ENCODE results near the gene RPL29. TPM values are rescaled to one million over a fixed set of nuclear protein-coding genes. Genes with fewer than 3 reads are reported as not detected.
A peak's percentile ranks its signal among the peaks of the same experiment; 100 is the strongest.
"Not testable (repeated sequence)": the region's sequence is repeated elsewhere in the genome, so short reads cannot be mapped to it uniquely, and the experiment has no call there.

The RPL29 gene
- polyA plus RNA-seq, 3 donors: 1,559 to 1,800 (median 1,682) TPM

DNA sequence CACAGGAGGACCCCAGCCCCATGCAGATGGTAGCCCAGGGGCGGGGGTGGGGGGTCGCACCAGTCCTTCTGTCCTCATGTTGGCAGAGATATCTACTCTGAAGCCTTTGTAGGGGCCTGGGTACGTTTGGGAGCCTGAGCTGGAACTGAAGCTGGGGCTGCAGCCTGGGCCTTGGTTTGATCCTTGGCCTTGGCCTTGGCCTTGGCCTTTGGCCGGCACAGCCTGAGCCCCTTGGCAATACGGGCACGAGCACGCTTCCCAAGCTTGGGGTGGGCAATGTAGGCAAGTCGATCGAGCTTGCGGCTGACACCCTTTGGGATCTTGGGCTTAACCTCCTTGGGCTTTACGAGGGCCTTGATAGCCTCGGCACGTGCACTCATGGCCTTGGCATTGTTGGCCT, 2.0 kb downstream of the RPL29 start:
- not testable (repeated sequence) for DNase-seq (ENCODE audit: extremely low read depth in 1 of 11, low read depth in 9 of 11, low spot score in 4 of 11)

- no peak for DNase-seq (ENCODE audit: extremely low read depth in 1 of 11, low read depth in 9 of 11, low spot score in 4 of 11)
These were observed 3.5 kb downstream of the RPL29 start for GRCh38 chr3:51992017-51992682.

GRCh38 chr3:51990501-51990971, 5.2 kb downstream of the RPL29 start:
- not testable (repeated sequence) for DNase-seq (ENCODE audit: extremely low read depth in 1 of 11, low read depth in 9 of 11, low spot score in 4 of 11)

DNA sequence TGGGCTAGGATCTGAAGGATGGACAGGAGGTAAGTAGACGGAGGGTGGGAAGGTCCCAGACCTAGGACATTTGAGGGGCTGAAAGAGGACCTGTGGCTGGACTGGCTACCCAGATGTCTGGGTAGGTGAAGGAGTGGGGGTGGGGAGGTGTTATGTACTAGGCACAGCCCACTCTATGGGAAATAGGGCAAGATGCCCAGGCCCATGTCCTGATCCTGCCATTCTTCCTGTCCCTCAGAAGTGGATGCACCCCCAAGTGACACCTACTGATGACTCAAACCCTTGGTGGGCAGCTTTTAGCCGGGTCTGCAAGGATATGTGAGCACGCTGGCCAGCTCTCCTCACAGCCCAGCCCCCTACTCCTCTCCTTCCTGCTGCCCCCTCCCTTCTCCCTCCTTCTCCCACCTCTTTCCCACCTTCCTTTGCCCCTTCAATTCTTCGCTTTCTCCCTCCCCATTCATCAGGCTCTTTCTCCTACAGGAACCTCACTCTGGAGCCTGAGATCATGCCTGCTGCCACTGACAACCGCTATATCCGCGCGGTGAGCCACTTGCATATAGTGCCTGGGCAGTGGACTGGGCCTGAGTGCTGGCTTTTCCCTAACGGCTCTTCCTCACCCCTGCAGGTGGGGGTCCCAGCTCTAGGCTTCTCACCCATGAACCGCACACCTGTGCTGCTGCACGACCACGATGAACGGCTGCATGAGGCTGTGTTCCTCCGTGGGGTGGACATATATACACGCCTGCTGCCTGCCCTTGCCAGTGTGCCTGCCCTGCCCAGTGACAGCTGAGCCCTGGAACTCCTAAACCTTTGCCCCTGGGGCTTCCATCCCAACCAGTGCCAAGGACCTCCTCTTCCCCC, 7.2 kb downstream of the RPL29 start:
- no peak for DNase-seq (ENCODE audit: extremely low read depth in 1 of 11, low read depth in 9 of 11, low spot score in 4 of 11)

DNA sequence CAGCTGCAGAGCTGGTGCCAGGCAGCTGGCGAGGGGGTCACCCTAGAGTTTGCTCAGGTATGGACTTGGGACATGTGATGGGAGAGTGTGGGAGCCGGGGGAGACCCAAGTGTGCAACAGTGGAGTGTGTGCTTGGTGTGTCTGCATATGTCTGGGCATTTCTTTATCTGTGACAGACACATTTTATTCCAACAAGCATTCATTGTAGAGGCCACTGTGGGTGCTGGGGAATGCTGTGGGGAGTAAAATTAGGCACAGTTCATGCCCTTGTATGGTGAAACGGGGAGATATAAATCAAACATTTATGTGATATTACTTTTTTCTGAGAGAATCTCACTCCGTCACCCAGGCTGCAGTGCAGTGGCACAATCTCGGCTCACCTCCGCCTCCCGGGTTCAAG, 8.1 kb downstream of the RPL29 start:
- no peak for DNase-seq (ENCODE audit: extremely low read depth in 1 of 11, low read depth in 9 of 11, low spot score in 4 of 11)

GRCh38 chr3:51986010-51986947, 9.4 kb downstream of the RPL29 start:
- DNase-seq (ENCODE audit: extremely low read depth in 1 of 11, low read depth in 9 of 11, low spot score in 4 of 11): no peak

GRCh38 chr3:51985063-51985462, 10.6 kb downstream of the RPL29 start:
- no peak for DNase-seq (ENCODE audit: extremely low read depth in 1 of 11, low read depth in 9 of 11, low spot score in 4 of 11)

DNA sequence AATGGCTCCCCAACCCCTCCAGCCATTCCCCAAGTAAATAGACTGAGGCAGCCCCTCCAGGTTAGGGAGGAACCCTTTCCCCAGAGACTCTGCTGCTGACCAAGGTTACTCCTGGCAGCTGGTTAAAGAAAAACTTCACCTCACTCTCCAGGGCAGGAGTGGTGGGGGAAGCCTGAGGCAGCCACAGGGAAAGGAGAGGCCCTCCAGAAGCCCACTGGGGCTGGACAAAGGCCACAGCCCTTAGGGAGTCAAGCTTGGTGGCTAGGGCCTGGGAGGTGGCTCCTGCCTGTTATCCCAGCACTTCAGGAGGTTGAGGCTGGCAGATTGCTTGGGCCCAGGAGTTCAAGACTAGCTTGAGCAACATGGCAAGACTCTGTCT, 11.4 kb downstream of the RPL29 start:
- no peak for DNase-seq (ENCODE audit: extremely low read depth in 1 of 11, low read depth in 9 of 11, low spot score in 4 of 11)

- DNase-seq (ENCODE audit: extremely low read depth in 1 of 11, low read depth in 9 of 11, low spot score in 4 of 11): no peak
These were observed 12.0 kb downstream of the RPL29 start for GRCh38 chr3:51983578-51984268.

DNA sequence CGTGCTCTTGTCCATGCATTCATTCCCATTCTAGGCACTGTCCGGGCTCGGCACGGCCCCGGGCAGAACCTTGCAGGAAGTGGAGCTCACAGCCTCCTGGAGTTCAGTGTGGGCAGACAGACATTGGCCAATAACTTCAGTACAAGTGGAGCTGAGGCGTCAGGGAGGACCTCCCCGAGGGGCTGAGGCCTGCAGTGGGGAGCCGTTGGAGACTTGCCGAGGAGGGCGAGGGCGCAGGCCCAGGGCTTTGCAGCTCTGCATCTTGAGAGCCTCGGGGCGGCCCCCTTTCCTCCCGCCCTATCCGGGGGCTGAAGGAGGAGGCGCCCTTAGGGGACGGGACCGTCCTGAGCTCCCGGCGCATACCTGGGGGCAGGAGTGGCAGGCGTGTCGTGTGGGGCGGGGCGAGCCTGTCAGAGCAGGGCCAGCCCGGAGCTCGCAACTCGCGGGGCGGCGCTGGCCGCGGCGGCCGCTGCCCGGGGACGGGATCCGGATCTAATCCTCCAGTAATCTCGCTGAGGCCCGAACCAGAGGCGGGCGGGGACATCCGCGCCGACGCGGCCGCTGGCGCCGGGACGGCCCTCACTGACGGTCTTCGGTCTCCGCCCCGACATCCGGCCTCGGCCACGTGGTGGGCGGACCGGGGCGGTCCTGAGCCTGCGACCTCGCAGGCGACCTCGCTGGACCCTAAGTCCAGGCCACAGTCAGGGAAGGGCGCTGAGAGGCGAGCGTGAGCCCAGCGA, 12.7 kb downstream of the RPL29 start, which contains the start of gene ACY1:
TSS of gene ACY1 (plus strand) at position 698 of the 740 bp plus-strand sequence. CDS start 530 bp downstream, outside the sequence.
- peak in 7 of 11 donors; percentile 65 to 83 (median 77) for DNase-seq (ENCODE audit: extremely low read depth in 1 of 11, low read depth in 9 of 11, low spot score in 4 of 11)

GRCh38 chr3:51982352-51982837, 13.3 kb downstream of the RPL29 start:
- DNase-seq (ENCODE audit: extremely low read depth in 1 of 11, low read depth in 9 of 11, low spot score in 4 of 11): no peak

GRCh38 chr3:51980253-51980652, 15.4 kb downstream of the RPL29 start:
- no peak for DNase-seq (ENCODE audit: extremely low read depth in 1 of 11, low read depth in 9 of 11, low spot score in 4 of 11)

DNA sequence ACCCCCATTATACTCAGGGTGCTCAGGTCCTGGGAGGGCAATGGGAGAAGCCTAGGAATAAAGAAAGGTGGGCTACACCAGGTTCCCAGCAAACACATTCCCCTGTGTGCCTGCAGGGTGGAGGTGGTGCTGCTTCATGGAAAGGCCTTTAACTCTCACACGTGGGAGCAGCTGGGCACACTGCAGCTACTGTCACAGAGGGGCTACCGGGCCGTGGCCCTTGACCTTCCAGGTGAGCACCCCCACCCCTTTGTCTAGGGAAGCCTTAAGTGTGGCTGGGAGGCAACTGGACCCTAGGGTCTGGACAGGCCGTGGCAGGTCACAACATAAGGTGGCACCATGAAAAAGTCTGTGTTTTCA, 17.6 kb downstream of the RPL29 start:
- no peak for DNase-seq (ENCODE audit: extremely low read depth in 1 of 11, low read depth in 9 of 11, low spot score in 4 of 11)

DNA sequence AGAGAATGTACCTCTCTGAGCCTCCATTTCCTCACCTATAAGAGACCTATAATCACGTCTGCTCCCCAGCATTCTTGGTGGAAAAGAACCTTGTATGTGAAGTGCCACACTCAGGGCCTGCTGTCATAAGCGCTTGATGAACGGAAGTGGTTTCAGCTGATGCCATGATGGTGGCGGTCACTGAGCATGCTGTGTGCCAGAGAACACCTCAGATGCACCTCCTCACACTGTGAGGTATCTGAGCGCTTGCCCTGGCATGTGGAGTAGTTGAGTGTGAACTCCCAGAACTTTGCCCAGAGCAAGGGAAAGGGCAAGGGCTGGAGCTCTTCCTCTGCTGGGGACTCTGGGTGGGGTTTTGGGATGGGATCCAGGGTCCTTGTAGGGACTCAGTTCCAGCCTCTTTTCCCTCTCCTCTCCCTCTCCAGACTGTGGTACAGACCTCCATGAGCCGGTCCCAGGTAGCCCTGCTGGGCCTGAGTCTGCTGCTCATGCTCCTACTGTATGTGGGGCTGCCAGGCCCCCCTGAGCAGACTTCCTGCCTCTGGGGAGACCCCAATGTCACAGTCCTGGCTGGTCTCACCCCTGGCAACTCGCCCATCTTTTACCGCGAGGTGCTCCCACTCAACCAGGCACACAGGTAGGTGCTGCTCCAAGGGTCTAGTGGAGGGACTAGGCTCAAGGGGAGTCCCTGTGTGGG, 18.1 kb downstream of the RPL29 start:
- no peak for DNase-seq (ENCODE audit: extremely low read depth in 1 of 11, low read depth in 9 of 11, low spot score in 4 of 11)

DNA sequence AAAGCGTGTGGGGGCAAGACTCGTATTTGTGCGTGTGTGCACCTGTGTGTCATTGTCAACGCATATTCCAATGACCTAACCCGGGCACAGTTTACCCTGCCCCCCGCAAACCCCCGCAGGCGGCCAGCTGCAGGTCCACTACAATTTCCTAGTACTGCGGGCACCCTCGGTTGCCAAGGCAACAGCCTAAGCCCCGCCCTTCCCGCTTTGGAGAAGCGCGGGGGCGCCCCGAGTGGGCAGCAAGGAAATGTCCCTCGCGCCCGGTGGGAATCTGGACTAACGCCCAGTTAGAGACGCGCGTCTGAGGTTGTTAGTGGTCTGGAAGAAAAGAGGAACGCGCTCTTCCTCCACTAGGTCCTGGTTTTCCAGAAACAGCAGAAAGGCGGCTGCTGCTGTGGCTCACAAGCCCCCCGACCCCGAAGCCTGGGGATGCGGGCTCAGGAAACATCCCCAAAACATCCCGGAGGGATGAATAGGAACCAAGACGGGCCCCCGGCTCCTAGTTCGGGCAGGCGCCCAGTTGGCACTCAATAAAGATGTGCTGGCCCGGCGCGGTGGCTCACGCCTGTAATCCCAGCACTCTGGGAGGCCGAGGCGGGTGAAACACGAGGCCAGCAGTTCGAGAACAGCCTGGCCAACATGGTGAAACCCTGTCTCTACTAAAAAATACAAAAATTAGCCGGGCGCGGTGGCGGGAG, 19.7 kb downstream of the RPL29 start:
- peak in 4 of 11 donors; percentile 46 to 70 (median 60) for DNase-seq (ENCODE audit: extremely low read depth in 1 of 11, low read depth in 9 of 11, low spot score in 4 of 11)

- peak in 3 of 11 donors; percentile 42 to 58 (median 45) for DNase-seq (ENCODE audit: extremely low read depth in 1 of 11, low read depth in 9 of 11, low spot score in 4 of 11)
These were observed 20.5 kb downstream of the RPL29 start, which contains the start of gene ABHD14A for GRCh38 chr3:51974963-51975851. Gene ABHD14A, plus strand, starts transcription at chr3:51975064. Its CDS starts 72 bp downstream, at chr3:51975136.

Measured in renal cortex interstitium (tissue), 11 donors.